ENCODE results near the gene PRKN.

GRCh38 chr6:161486361-161487216, 1241.0 kb downstream of the PRKN start:
- no peak for TF ChIP-seq CTCF (IDR thresholded peaks at IDR 0.05; ENCODE audit: low read length)
- TF ChIP-seq EZH2phosphoT487 (IDR thresholded peaks at IDR 0.05; ENCODE audit: low read length), result no peak
